ENCODE data around the gene RAPGEF4. TPM values are rescaled to one million over a fixed set of nuclear protein-coding genes. Genes with fewer than 3 reads are reported as not detected.
A peak's percentile ranks its signal among the peaks of the same experiment; 100 is the strongest.

RAPGEF4 gene
- total RNA-seq, 4 donors from 2014 or later, result 3.6 to 12.0 (median 6.7) TPM

GRCh38 chr2:172833898-172834297 is 98.3 kb downstream of the RAPGEF4 start:
- H3K4me3 ChIP-seq, result no peak overlapping the region
- H3K27ac ChIP-seq, result no peak overlapping the region
- 41 to 43% methylated on average over 2 of the region's 2 CpGs for WGBS, 2 donors
- no peak for DNase-seq (ENCODE audit: low spot score in 2 of 2)
- H3K27me3 ChIP-seq, result no peaks in the 10 kb centered on the region
- peaks cover 0 to 11% (median 0%) of the 10 kb centered on the region in 4 donors for H3K4me1 ChIP-seq
- no peaks in the 10 kb centered on the region for H3K36me3 ChIP-seq
- TF ChIP-seq POLR2A (IDR thresholded peaks at IDR 0.05) (no peak), EP300 (IDR thresholded peaks at IDR 0.05) (peak in 1 of 2 donors; percentile 71)
- no peaks in the 10 kb centered on the region for H3K9me3 ChIP-seq

DNA sequence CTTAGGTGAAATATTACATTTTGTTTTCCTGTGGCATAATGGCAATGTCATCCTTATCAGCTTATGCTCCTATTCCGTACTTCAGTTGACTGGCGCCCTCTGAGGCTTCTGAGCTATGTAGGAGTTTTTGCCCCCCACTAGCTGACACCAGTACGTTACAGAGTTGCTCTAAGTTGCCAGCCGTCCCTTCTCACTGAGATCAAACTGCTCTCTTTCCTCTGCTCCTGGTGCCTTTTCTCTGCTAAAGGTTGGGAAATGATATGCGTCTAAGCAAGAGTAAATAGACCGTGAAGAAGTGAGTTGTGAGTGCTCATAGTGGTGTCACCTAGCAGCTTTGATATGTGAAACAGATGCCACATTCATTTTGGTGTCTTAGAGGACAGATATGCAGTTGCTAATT is 99.2 kb downstream of the RAPGEF4 start:
- TF ChIP-seq, protein P1, sequence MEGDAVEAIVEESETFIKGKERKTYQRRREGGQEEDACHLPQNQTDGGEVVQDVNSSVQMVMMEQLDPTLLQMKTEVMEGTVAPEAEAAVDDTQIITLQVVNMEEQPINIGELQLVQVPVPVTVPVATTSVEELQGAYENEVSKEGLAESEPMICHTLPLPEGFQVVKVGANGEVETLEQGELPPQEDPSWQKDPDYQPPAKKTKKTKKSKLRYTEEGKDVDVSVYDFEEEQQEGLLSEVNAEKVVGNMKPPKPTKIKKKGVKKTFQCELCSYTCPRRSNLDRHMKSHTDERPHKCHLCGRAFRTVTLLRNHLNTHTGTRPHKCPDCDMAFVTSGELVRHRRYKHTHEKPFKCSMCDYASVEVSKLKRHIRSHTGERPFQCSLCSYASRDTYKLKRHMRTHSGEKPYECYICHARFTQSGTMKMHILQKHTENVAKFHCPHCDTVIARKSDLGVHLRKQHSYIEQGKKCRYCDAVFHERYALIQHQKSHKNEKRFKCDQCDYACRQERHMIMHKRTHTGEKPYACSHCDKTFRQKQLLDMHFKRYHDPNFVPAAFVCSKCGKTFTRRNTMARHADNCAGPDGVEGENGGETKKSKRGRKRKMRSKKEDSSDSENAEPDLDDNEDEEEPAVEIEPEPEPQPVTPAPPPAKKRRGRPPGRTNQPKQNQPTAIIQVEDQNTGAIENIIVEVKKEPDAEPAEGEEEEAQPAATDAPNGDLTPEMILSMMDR (IDR thresholded peaks at IDR 0.05), result no peak
- TF ChIP-seq EP300 (IDR thresholded peaks at IDR 0.05) (no peak), POLR2A (IDR thresholded peaks at IDR 0.05) (no peak)
- no peak overlapping the region for H3K27ac ChIP-seq
- no peak for DNase-seq (ENCODE audit: low spot score in 2 of 2)
- 73 to 82% methylated on average over 6 of the region's 6 CpGs for WGBS, 2 donors
- no peaks in the 10 kb centered on the region for H3K27me3 ChIP-seq
- no peak overlapping the region for H3K4me3 ChIP-seq
- peaks cover 0 to 11% (median 0%) of the 10 kb centered on the region in 4 donors for H3K4me1 ChIP-seq
- no peaks in the 10 kb centered on the region for H3K36me3 ChIP-seq
- no peaks in the 10 kb centered on the region for H3K9me3 ChIP-seq

DNA sequence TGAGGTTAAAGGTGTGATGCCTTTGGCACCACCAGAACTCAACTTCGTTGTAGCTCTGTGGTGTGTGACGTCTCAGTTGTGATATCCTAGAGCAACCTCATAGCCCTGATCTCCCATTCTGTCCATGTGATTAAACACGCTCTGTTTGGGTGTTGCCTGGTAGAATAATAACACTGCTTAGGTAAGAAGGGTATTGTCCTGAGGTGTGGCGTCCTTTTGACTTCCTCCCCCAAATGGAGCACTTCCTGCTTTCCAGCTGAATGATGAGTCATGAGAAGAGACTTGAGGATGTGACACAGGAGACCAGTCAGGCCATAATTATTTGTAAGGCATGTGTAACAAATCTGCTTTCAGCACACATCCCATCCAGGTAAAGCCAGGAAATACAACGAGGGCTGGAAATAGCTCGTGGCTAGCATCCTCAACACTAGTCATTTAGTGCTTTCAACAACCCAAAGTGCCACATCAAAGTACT is 100.7 kb downstream of the RAPGEF4 start:
- 66 to 74% methylated on average over 6 of the region's 6 CpGs for WGBS, 2 donors
- H3K4me1 ChIP-seq, result peaks cover 0 to 11% (median 0%) of the 10 kb centered on the region in 4 donors
- H3K27me3 ChIP-seq, result no peaks in the 10 kb centered on the region
- no peaks in the 10 kb centered on the region for H3K36me3 ChIP-seq
- no peak for DNase-seq (ENCODE audit: low spot score in 2 of 2)
- TF ChIP-seq POLR2A (IDR thresholded peaks at IDR 0.05), result no peak
- TF ChIP-seq EP300 (IDR thresholded peaks at IDR 0.05), result peak; percentile 41 to 72
- no peak overlapping the region for H3K4me3 ChIP-seq
- H3K27ac ChIP-seq, result no peak overlapping the region
- no peaks in the 10 kb centered on the region for H3K9me3 ChIP-seq

DNA sequence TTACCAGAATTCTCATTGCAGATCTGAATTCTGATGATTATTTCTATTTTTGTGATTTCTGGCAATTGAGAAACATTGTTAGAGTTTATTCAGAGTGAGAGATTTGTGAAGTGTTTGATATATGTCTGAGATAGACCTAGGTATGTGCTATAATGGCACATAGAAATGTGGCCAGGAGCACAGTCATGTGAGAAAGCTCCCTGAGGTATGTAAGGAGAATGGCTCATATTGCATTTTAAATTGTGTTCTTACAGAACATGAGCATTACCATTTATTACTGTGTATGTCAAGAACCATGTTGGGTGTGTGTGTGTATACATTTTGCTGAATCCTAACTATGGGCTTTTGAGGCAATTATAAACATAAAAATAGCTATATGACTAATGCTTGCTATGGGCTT is 101.2 kb downstream of the RAPGEF4 start:
- Histone ChIP-seq H3K27me3 (no peaks in the 10 kb centered on the region), H3K27ac (no peak overlapping the region)
- TF ChIP-seq, protein P1 (IDR thresholded peaks at IDR 0.05), result no peak
- TF ChIP-seq EP300 (IDR thresholded peaks at IDR 0.05) (no peak), POLR2A (IDR thresholded peaks at IDR 0.05) (no peak)

GRCh38 chr2:172839446-172839845 is 103.8 kb downstream of the RAPGEF4 start:
- 88 to 91% methylated on average over 2 of the region's 2 CpGs for WGBS, 2 donors
- H3K4me1 ChIP-seq, result peaks cover 0 to 5% (median 0%) of the 10 kb centered on the region in 4 donors
- no peak overlapping the region for H3K27ac ChIP-seq
- no peaks in the 10 kb centered on the region for H3K9me3 ChIP-seq
- H3K36me3 ChIP-seq, result no peaks in the 10 kb centered on the region
- no peak overlapping the region for H3K4me3 ChIP-seq
- no peak for TF ChIP-seq EP300 (IDR thresholded peaks at IDR 0.05)
- no peak for TF ChIP-seq POLR2A (IDR thresholded peaks at IDR 0.05)
- TF ChIP-seq, protein P1 (IDR thresholded peaks at IDR 0.05), result no peak
- no peak for DNase-seq (ENCODE audit: low spot score in 2 of 2)
- no peaks in the 10 kb centered on the region for H3K27me3 ChIP-seq

More for the DNA sequence above, 101.2 kb downstream of the RAPGEF4 start:
- H3K4me1 ChIP-seq, result peaks cover 0 to 11% (median 0%) of the 10 kb centered on the region in 4 donors
- H3K4me3 ChIP-seq, result no peak overlapping the region
- no peak for DNase-seq (ENCODE audit: low spot score in 2 of 2)
- no peaks in the 10 kb centered on the region for H3K9me3 ChIP-seq
- H3K36me3 ChIP-seq, result no peaks in the 10 kb centered on the region

GRCh38 chr2:172842511-172843265 is 107.0 kb downstream of the RAPGEF4 start:
- TF ChIP-seq POLR2A (IDR thresholded peaks at IDR 0.05) (no peak), EP300 (IDR thresholded peaks at IDR 0.05) (no peak)
- TF ChIP-seq, protein P1 (IDR thresholded peaks at IDR 0.05), result no peak
- Histone ChIP-seq H3K9me3 (no peaks in the 10 kb centered on the region), H3K4me1 (peaks cover 0 to 5% (median 0%) of the 10 kb centered on the region in 4 donors), H3K4me3 (no peak overlapping the region), H3K27ac (no peak overlapping the region), H3K27me3 (no peaks in the 10 kb centered on the region), H3K36me3 (no peaks in the 10 kb centered on the region)
- no peak for DNase-seq (ENCODE audit: low spot score in 2 of 2)
- WGBS, 2 donors, result 80 to 88% methylated on average over 5 of the region's 5 CpGs

Measured in tibial nerve (tissue), 4 donors.